HepG2 (cell line): ENCODE measurements around the gene TMEM250. TPM values are rescaled to one million over a fixed set of nuclear protein-coding genes. Genes with fewer than 3 reads are reported as not detected.

Source experiments
- ARID4A ChIP-seq: sonication (generic); formaldehyde crosslinking; IDR thresholded peaks from 2 replicates; pipeline ENCODE4 v1.5.0; 2020; ENCODE audit warnings: mild to moderate bottlenecking, missing genetic modification reagents, borderline replicate concordance
- CBFB ChIP-seq: sonication (generic); formaldehyde crosslinking; IDR thresholded peaks from 2 replicates; pipeline ENCODE4 v1.4.0; 2020; ENCODE audit warnings: missing genetic modification reagents
- GFI1 ChIP-seq: sonication (generic); formaldehyde crosslinking; IDR thresholded peaks from 2 replicates; pipeline ENCODE4 v1.5.0; 2020; ENCODE audit warnings: missing genetic modification reagents, mild to moderate bottlenecking, borderline replicate concordance
- IRF2 ChIP-seq: IDR thresholded peaks from 2 replicates; pipeline ENCODE4 v1.6.1; 2018; ENCODE audit warnings: missing genetic modification reagents, missing compliant biosample characterization
- MLLT10 ChIP-seq: sonication (generic); formaldehyde crosslinking; IDR thresholded peaks from 2 replicates; pipeline ENCODE4 v1.4.0; 2020; ENCODE audit warnings: missing genetic modification reagents
- MLXIP ChIP-seq: sonication (generic); formaldehyde crosslinking; IDR thresholded peaks from 2 replicates; pipeline ENCODE4 v1.9.0; 2021; ENCODE audit warnings: missing genetic modification reagents, borderline replicate concordance
- PATZ1 ChIP-seq: sonication (generic); formaldehyde crosslinking; IDR thresholded peaks from 2 replicates; pipeline ENCODE4 v1.4.0; 2020; ENCODE audit warnings: missing genetic modification reagents
- SCMH1 ChIP-seq: sonication (generic); formaldehyde crosslinking; IDR thresholded peaks from 2 replicates; pipeline ENCODE4 v1.9.0; 2021; ENCODE audit warnings: missing genetic modification reagents, mild to moderate bottlenecking, borderline replicate concordance
- SETDB1 ChIP-seq: sonication (generic); formaldehyde crosslinking; IDR thresholded peaks from 2 replicates; pipeline ENCODE4 v1.5.1; 2020; ENCODE audit warnings: missing genetic modification reagents, mild to moderate bottlenecking, borderline replicate concordance
- SP1 ChIP-seq, 2 experiments: fragments of 450-650 bp in 1 of 2; sonication (generic) in 1 of 2; formaldehyde crosslinking in 1 of 2; IDR thresholded peaks; 2 replicates each; pipeline versions ENCODE4 v1.4.0 to v1.6.1; 2016 to 2020; ENCODE audit warnings: missing genetic modification reagents in 1 of 2
- ZNF510 ChIP-seq: sonication (generic); formaldehyde crosslinking; IDR thresholded peaks from 2 replicates; pipeline ENCODE4 v1.4.0; 2020; ENCODE audit warnings: low read depth, mild to moderate bottlenecking, missing genetic modification reagents
- ZNF720 ChIP-seq: sonication (generic); formaldehyde crosslinking; IDR thresholded peaks from 2 replicates; pipeline ENCODE4 v1.4.0; 2020; ENCODE audit warnings: missing genetic modification reagents
- ZNF879 ChIP-seq: sonication (generic); formaldehyde crosslinking; IDR thresholded peaks from 2 replicates; pipeline ENCODE4 v1.8.1; 2023; ENCODE audit warnings: missing genetic modification reagents
- polyA plus RNA-seq, 8 experiments: library from polyadenylated mRNA; depleted of rRNA in 3 of 8; stranded (reverse) in 7 of 8; unstranded in 1 of 8; fragments of >200 nt; fragmentation: Illumina TruSeq in 4 of 8; extraction: Trizol in 4 of 8; gene quantifications; 2 replicates each; pipeline versions ENCODE4 v1.2.1 to v1.2.3, GENCODE V29; 2011 to 2016; ENCODE audit warnings: low read depth in 4 of 8, missing spikeins in 1 of 8, mixed read lengths in 1 of 8; ENCODE audit not compliant: insufficient read depth in 1 of 8
- total RNA-seq, 5 experiments: library from RNA; depleted of rRNA; stranded (reverse); fragments of >200 nt; fragmentation: Illumina TruSeq; extraction: Trizol; gene quantifications; 2 replicates each; pipeline ENCODE4 v1.2.3, GENCODE V29; 2016; ENCODE audit warnings: low read depth in 1 of 5
- TF ChIP-seq, protein P1 (sequence below): sonication (generic); formaldehyde crosslinking; IDR thresholded peaks from 2 replicates; pipeline ENCODE4 v1.8.0; 2022; ENCODE audit warnings: mild to moderate bottlenecking, missing genetic modification reagents, borderline replicate concordance
- TF ChIP-seq, protein P2 (sequence below): sonication (generic); formaldehyde crosslinking; IDR thresholded peaks from 2 replicates; pipeline ENCODE4 v1.4.0; 2020; ENCODE audit warnings: missing genetic modification reagents, low read depth, mild to moderate bottlenecking, borderline replicate concordance
- TF ChIP-seq, protein P3 (sequence below): sonication (generic); formaldehyde crosslinking; IDR thresholded peaks from 2 replicates; pipeline ENCODE4 v1.8.1; 2023; ENCODE audit warnings: mild to moderate bottlenecking, missing genetic modification reagents, borderline replicate concordance

Gene TMEM250
- total and polyA plus RNA-seq, 2 of the 13 experiments (the other 11 are each of a cell fraction or from before 2014, with no cell fraction given) = 5.5 to 13.9 TPM

DNA sequence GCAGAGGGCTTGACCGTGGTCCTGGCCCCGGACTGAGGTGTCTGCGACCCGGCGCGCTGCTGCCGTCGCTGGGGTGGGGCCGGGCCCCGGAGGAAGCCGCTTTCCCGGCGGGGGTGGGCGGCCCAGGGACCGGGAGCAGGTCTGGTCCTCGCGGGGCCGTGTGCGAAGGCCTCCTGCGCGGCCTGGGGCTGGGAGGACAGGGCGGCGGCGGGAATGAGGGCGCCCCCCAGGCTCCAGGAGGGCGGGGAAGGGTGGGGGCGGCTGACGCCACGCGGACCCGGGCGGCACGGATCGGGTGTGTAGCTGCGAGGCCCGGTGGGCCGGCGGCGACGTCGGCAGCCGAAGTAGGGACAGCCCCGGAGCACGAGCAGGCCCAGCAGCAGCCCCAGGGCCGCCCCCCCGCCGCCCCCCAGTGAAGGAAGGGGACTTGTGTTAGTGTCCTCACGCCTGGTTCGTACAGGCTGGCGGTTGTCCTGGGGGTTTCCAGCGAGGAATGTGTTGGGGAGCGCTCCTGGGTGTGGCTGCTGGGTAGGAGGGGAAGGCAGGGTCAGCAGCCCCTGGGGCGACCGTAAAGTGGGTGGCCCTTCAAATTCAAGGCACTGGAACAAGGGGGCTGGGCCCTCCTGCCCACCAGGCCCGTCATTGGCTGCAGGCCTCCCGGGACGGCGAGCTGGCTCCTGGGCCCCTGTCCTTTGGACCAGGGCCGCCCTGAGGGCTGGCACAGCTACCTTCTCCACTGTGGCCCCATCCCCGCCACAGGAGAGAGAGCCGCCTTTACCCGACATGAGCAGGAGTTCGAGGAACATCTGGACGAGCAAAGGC, 597 bp upstream of the TMEM250 start (continued):
- TF ChIP-seq ARID4A (CRISPR knock-in tag) = no peak
- no peak for TF ChIP-seq ZNF879 (CRISPR knock-in tag)
- TF ChIP-seq ZNF510 (CRISPR knock-in tag) = no peak
- peak; percentile 73 for TF ChIP-seq PATZ1 (CRISPR knock-in tag)
- no peak for TF ChIP-seq SCMH1 (CRISPR knock-in tag)
- no peak for TF ChIP-seq SETDB1 (CRISPR knock-in tag)
- no peak for TF ChIP-seq ZNF720 (CRISPR knock-in tag)
- TF ChIP-seq MLLT10 (CRISPR knock-in tag) = no peak
- peak; percentile 22; the same call in 1 of the 2 replicates for TF ChIP-seq GFI1
- 0 out of 2 replicates have a peak, but pooled peaks have one; percentile 14 for TF ChIP-seq CBFB (CRISPR knock-in tag)
- TF ChIP-seq, protein P1, sequence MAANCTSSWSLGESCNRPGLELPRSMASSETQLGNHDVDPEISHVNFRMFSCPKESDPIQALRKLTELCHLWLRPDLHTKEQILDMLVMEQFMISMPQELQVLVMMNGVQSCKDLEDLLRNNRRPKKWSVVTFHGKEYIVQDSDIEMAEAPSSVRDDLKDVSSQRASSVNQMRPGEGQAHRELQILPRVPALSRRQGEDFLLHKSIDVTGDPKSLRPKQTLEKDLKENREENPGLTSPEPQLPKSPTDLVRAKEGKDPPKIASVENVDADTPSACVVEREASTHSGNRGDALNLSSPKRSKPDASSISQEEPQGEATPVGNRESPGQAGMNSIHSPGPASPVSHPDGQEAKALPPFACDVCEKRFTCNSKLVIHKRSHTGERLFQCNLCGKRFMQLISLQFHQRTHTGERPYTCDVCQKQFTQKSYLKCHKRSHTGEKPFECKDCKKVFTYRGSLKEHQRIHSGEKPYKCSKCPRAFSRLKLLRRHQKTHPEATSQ (CRISPR knock-in tag) = no peak
- no peak for TF ChIP-seq SP1 (IDR thresholded peaks at IDR 0.05)
- no peak for TF ChIP-seq SP1 (CRISPR knock-in tag; IDR thresholded peaks at IDR 0.05)
- TF ChIP-seq MLXIP (CRISPR knock-in tag) = no peak
- TF ChIP-seq, protein P2, sequence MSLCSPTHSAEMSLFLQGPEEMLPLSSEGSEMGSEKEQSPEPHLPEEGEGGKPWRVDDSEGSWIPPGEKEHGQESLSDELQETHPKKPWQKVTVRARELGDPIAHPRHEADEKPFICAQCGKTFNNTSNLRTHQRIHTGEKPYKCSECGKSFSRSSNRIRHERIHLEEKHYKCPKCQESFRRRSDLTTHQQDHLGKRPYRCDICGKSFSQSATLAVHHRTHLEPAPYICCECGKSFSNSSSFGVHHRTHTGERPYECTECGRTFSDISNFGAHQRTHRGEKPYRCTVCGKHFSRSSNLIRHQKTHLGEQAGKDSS (CRISPR knock-in tag) = no peak
- TF ChIP-seq, protein P3, sequence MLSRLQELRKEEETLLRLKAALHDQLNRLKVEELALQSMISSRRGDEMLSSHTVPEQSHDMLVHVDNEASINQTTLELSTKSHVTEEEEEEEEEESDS = no peak
- peak; percentile 58; the same call in 1 of the 2 replicates for TF ChIP-seq IRF2 (CRISPR knock-in tag)
